ENCODE measurements around the gene PRSS56.

The PRSS56 gene

DNA sequence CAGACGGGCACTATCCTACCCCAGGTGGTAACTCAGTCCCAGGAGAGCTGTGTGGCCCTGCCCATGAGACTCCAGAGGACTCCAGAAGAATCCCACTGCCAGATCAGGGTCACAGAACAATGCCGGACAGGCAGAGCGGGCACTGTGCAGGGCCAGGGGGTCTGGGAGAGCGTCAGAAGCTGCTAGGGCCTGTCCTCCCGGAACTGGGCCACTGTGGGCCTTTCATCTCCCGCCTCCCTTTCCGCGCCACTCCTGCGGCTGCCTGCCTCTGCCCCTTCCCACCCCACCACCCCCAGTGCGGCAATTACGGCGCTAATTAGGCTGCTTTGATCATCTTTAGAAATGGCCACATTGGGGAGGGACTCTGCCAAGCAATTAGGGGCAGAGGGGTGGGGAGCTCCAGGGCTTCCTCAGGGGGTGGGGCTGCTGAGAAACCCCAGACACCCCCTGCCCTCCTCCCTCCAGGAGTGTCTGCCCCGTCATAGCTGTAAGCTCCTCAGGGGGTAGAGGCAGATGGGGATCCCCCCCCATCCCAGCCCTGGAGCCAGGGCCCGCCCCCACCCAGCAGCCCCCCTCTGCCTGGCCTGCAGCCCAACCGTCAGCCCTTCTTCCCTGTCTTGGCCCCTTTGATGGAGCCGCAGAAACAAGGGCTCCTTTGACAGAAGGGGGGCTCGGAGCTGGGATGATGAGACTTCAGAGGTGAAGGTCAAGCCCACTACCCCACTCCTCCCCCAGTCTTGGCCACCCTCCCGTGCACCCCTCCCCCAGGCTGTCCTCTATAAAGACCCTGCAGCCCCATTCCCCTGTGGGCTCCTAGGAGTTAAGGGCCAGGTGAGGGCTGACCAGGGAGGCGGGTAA is at the start of gene PRSS56:
PRSS56 (plus strand) TSS at position 808 of the 858 bp plus-strand sequence. CDS start 211 bp downstream, outside the sequence.
- FAIRE-seq = no peak

GRCh38 chr2:232473467-232473890 is 46.7 kb upstream of the PRSS56 start:
- no peak for FAIRE-seq

DNA sequence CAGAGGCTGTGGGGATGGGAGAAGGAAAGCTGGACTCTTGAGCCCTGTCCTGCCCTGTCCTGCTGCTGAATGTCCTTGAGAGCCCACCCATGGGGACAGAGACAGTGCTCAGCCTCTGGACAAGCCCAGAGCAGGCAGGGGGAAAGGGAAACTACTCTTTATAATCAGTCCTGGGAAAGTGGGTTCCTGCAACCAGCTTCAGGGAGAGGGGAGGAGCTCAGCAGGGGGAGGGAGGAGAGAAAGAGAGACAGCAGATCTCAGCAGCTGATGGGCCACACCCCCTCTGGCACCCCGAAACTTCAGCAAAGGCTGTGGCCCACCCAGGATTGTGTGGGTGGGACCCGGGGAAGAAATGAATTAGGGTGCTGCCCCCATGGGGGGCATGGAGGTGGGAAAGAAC is 44.1 kb upstream of the PRSS56 start:
- no peak for FAIRE-seq

- FAIRE-seq = no peak
These were observed 43.4 kb upstream of the PRSS56 start for GRCh38 chr2:232476791-232477190.

- no peak for FAIRE-seq
These were observed 42.3 kb upstream of the PRSS56 start for GRCh38 chr2:232477751-232478510.

GRCh38 chr2:232478571-232479340 is 41.4 kb upstream of the PRSS56 start:
- FAIRE-seq = no peak

DNA sequence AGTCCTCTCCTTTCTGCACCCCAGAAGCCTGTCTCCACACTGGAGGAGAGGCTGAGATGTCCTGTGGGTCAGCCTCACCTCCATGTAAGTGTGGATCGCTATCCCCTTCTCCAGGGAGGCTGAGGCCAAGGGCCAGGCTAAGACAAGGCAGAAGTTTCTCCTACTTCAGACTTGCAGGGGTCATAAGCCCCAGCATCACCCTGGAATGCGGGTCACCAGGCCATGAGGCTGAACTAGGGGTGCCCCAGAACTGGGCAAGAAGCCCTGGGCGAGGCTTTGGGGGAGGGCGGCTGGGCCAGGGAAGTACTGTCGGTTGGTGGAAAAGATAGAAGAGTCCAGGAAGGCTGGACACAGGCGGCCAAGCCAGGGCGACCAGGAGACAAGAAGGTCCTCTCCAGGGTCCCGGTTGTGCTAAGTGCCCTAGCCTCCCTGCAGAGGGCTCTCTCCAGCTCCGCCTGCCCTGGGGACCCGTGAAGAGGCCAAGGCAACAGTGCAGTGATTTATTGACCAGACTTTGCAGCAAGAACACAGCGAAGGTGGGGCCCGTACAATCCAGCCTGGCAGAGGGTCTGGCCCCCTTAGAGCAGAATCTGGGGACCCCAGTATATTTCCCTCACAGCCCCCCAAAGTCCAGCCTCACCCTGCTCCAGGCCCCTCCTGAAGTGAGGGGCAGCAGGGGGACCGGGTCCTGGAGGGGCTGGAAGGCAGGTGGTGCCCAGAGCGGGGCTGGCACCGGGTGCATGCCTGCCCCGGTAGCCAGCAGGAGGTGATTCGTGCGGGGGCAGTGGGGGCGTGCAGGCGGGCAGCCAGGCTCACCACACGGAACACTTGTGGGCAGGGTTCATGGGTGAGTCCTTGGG is 40.6 kb upstream of the PRSS56 start:
- no peak for FAIRE-seq

DNA sequence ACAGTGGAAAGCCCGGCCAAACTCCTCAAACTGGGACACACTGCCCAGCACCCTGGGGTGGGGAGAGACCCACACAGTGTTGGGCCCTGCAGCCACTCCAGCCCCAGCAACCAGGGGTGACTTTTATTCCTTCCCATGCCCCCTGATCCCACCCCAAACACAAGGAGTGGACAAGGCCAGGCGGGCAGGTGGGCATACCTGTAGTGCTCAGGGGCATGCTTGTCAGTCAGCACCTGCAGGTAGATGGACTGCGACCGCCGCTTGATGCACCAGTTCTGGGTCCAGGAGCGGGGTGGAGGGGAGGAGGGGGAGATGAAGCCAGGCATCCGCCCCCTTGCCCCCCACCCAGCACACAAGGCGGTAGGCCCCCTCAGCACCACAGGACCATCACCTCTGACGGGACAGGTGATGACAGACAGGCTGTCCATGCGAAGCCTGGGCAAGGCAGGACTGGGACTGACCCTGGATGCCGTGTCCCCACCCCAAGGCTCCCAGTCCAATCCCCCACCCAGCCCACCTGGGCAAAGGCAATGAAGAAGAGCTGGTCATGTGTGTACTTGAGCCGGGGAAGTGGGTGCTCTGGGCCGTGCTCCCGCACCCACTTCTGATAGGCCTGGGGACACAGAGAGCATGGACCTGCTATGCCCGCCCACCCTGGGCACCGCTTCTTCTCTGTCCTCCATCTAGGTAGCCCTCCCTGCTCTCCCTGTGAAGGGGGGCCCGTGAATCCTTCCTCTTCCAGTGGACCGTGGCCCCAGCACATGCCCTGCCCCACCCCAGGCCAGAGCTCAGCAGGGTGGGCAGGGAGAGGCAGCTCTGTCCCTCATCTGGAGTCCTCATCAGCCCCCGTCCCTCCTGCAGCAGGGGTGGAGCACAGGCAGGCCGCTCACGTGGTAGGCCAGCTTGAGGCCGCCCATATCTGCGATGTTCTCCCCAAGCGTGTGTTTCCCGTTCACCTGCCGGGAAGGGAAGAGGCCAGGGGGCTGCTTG is 39.7 kb upstream of the PRSS56 start:
- no peak for FAIRE-seq

DNA sequence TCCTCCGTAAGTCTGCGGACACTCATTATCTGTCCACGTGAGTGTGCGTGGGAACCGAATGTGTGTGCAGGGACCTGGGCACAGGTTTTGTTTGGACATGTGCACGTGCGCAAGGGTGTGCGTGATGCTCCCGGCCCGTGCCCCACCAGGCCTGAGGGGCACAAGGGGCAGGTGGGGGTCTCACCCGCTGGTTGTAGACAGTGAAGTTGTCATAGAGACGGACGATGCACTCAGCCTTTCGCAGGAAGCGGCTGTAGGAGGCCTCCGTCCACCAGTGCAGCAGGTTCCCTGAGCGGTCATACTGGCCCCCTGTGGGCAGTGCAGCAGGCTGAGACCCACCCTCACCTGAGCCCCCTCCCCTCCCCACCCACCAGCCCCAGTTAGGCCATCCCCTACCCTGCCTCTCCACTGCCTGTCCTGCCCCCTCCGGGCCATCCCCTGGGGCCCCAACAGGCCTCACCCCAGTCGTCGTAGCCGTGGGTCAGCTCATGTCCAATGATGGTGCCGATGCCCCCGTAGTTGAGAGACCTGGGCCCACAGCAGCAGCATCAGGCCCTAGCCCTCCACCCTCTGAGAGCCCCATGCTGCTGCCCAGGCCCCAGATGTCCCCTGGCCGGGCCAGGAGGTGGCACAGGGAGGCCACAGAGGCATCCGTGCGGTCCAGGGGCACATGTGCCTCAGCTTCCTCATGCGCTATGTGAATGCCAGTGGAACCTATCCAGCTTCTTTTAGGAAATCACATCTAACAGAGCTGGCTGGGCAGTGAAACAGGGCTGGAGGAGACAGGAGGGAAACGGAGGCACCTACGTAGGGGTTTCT is 38.7 kb upstream of the PRSS56 start:
- FAIRE-seq = no peak

GRCh38 chr2:232482301-232483238 is 37.6 kb upstream of the PRSS56 start:
- no peak for FAIRE-seq

DNA sequence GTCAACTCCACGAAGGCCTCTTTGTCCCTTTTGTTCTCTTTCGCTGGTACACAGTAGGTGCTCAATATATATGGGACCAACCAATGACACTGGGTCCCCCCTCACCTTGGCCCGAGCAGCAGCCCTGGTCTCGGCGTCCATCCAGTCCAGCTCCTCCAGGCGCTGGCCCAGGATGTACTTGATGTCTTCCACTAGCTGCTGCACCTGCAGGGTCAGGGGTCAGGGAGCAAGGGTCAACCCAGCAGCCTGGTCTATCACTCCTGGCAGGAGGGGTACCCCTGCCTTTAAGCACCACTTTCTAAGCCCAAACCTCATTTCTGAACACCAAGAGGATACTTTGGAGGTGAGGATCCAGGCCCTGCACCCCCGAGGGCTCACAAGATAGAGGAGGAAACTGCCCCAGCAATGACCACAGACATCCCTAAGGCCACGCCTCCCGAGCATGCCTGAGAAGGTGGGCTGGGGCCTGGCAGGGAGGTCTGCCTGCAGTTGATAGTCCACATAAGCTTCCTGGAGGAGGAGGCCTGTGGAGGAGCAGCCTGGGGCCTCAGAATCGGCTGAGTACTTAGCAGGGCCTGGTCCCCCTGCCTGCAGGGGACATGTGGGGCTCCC is 36.8 kb upstream of the PRSS56 start:
- no peak for FAIRE-seq

GRCh38 chr2:232483923-232484627 is 36.1 kb upstream of the PRSS56 start:
- no peak for FAIRE-seq

GRCh38 chr2:232484628-232485347 is 35.4 kb upstream of the PRSS56 start:
- no peak for FAIRE-seq

GRCh38 chr2:232485348-232485756 is 34.8 kb upstream of the PRSS56 start:
- FAIRE-seq = no peak

DNA sequence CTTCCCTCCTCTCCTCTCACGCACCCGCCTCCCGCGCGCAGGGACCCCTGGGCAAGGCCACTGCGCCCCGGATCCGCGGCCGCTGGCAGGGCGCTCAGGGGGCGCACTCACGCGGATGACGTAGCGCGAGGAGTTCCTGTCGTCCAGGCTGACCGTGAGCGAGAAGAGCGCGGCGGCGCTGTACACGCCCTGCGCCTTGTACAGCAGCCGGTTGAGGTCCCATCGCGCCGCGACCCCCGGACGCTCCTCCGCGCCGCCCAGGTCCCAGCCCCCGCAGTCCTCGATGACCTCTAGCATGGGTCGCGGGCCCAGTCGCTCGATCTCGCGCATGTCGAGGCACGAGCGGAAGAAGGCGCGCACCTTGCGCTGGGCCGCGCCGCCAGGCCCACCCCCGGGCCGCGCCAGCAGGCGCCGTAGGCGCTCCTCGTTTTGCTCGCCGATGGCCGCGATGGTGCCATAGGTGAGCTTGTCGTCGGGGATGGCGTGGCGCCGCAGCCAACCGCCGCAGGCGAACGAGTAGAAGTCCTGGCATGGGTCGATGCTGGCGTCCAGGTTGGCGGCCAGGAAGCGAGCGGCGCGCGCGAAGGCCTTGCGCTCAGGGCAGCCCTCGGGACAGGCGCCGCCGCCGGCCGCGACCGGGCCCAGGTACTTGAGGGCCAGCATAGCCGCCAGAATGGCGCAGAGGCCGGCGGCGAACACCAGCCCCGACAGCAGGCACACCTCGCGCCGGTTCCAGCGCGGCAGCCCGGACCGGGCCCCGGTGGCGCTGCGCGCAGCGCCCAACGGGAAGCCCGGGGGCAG is 34.2 kb upstream of the PRSS56 start:
- no peak for FAIRE-seq

All from colon (tissue), 2 donors.